ENCODE measurements around the gene ZNF268. TPM values are rescaled to one million over a fixed set of nuclear protein-coding genes. Genes with fewer than 3 reads are reported as not detected.

The ZNF268 gene
- total RNA-seq, 1 experiment from 2014 or later, result 25.3 TPM

GRCh38 chr12:133202493-133203343 lies 21.4 kb downstream of the ZNF268 start:
- Mint-ChIP-seq H3K4me1 (no peaks in the 10 kb centered on the region), H3K4me3 (no peak overlapping the region), H3K36me3 (peaks cover 88% of the 10 kb centered on the region), H3K27me3 (ENCODE audit: low read depth) (peaks cover 38% of the 10 kb centered on the region), H3K9me3 (peaks cover 77% of the 10 kb centered on the region), H3K27ac (no peak overlapping the region)
- POLR2A ChIA-PET, result no interaction called here
- CTCF ChIA-PET, result no interaction called here
- TF ChIP-seq RELA (CRISPR knock-in tag; IDR thresholded peaks at IDR 0.05; ENCODE audit: borderline replicate concordance) (no peak), GTF2I (CRISPR knock-in tag; conservative IDR thresholded peaks at IDR 0.05) (peak; percentile 61; the same call in 1 of the 2 replicates)
- DNase-seq (ENCODE audit: low spot score) (no peak), ATAC-seq (no peak)

- DNase-seq (ENCODE audit: low spot score) (no peak), ATAC-seq (no peak)
- ChIA-PET POLR2A (no interaction called here), CTCF (no interaction called here)
- Mint-ChIP-seq H3K9me3 (peaks cover 81% of the 10 kb centered on the region), H3K27ac (no peak overlapping the region), H3K4me1 (no peaks in the 10 kb centered on the region), H3K27me3 (ENCODE audit: low read depth) (peaks cover 38% of the 10 kb centered on the region), H3K36me3 (peaks cover 88% of the 10 kb centered on the region), H3K4me3 (no peak overlapping the region)
- TF ChIP-seq STAT6 (CRISPR knock-in tag; conservative IDR thresholded peaks at IDR 0.05; ENCODE audit: low read depth) (no peak), ZNF512 (CRISPR knock-in tag; IDR thresholded peaks at IDR 0.05; ENCODE audit: borderline replicate concordance) (no peak), TP53 (CRISPR knock-in tag; IDR thresholded peaks at IDR 0.05) (no peak), HMGXB4 (CRISPR knock-in tag; IDR thresholded peaks at IDR 0.05) (no peak), IRF1 (CRISPR knock-in tag; IDR thresholded peaks at IDR 0.05) (no peak), NFYB (CRISPR knock-in tag; conservative IDR thresholded peaks at IDR 0.05; ENCODE audit: low read depth) (no peak), ZNF416 (CRISPR knock-in tag; IDR thresholded peaks at IDR 0.05) (no peak), ESRRA (CRISPR knock-in tag; IDR thresholded peaks at IDR 0.05; ENCODE audit: borderline replicate concordance) (no peak), PRRX2 (CRISPR knock-in tag; IDR thresholded peaks at IDR 0.05) (no peak), ATF2 (CRISPR knock-in tag; IDR thresholded peaks at IDR 0.05; ENCODE audit: borderline replicate concordance, low read depth) (no peak), ERG (CRISPR knock-in tag; IDR thresholded peaks at IDR 0.05) (no peak), AR (CRISPR knock-in tag; IDR thresholded peaks at IDR 0.05) (no peak), MYBL2 (CRISPR knock-in tag; IDR thresholded peaks at IDR 0.05) (no peak), HMGA2 (CRISPR knock-in tag; IDR thresholded peaks at IDR 0.05) (no peak), JAZF1 (CRISPR knock-in tag; IDR thresholded peaks at IDR 0.05) (no peak), ZNF396 (CRISPR knock-in tag; IDR thresholded peaks at IDR 0.05; ENCODE audit: borderline replicate concordance) (no peak), ZNF232 (CRISPR knock-in tag; IDR thresholded peaks at IDR 0.05) (no peak), CREM (CRISPR knock-in tag; IDR thresholded peaks at IDR 0.05) (no peak)
These were observed 22.3 kb downstream of the ZNF268 start for GRCh38 chr12:133203344-133204263.
